Stimulated activated CD8-positive, alpha-beta memory T cell treated with anti-CD3 and anti-CD28 coated beads, Interleukin-7, amount 100 ng/mL, for 4 hours (primary cell): ENCODE results near the gene TUBB2B.

Source experiments
- DNase-seq, 2 donors: peaks; one replicate each; pipeline ENCODE4 v3.0.0-alpha.2; 2020; ENCODE audit warnings: low read depth in 2 of 2

TUBB2B gene

GRCh38 chr6:3227363-3228045 lies at the start of gene TUBB2B:
TSS of gene TUBB2B (minus strand) at chr6:3227653. CDS start at chr6:3227543, 110 bp downstream.
- DNase-seq: no peak

GRCh38 chr6:3277251-3277650 lies 49.8 kb upstream of the TUBB2B start:
- DNase-seq: no peak

GRCh38 chr6:3276174-3277167 lies 49.0 kb upstream of the TUBB2B start:
- no peak for DNase-seq

- no peak for DNase-seq
Observed at GRCh38 chr6:3273707-3274521, 46.5 kb upstream of the TUBB2B start.

- DNase-seq: no peak
Observed at GRCh38 chr6:3272911-3273547, 45.6 kb upstream of the TUBB2B start.

- no peak for DNase-seq
Observed at GRCh38 chr6:3271756-3272155, 44.3 kb upstream of the TUBB2B start.

GRCh38 chr6:3270258-3270657 lies 42.8 kb upstream of the TUBB2B start:
- DNase-seq: no peak

- no peak for DNase-seq
Observed at GRCh38 chr6:3269281-3269975, 42.0 kb upstream of the TUBB2B start.

- no peak for DNase-seq
Observed at GRCh38 chr6:3268680-3269079, 41.2 kb upstream of the TUBB2B start.

GRCh38 chr6:3267162-3267561 lies 39.7 kb upstream of the TUBB2B start:
- DNase-seq: no peak

- no peak for DNase-seq
Observed at GRCh38 chr6:3266170-3266569, 38.7 kb upstream of the TUBB2B start.

- no peak for DNase-seq
Observed at GRCh38 chr6:3265671-3266070, 38.2 kb upstream of the TUBB2B start.

GRCh38 chr6:3264356-3264755 lies 36.9 kb upstream of the TUBB2B start:
- DNase-seq: no peak

GRCh38 chr6:3263096-3263495 lies 35.6 kb upstream of the TUBB2B start:
- DNase-seq: no peak

GRCh38 chr6:3261921-3262320 lies 34.5 kb upstream of the TUBB2B start:
- no peak for DNase-seq

GRCh38 chr6:3261518-3261820 lies 34.0 kb upstream of the TUBB2B start:
- no peak for DNase-seq

- DNase-seq: no peak
Observed at GRCh38 chr6:3260772-3261517, 33.5 kb upstream of the TUBB2B start.

GRCh38 chr6:3260296-3260695 lies 32.8 kb upstream of the TUBB2B start:
- DNase-seq: no peak

GRCh38 chr6:3259491-3259958 lies 32.1 kb upstream of the TUBB2B start:
- no peak for DNase-seq
